ENCODE data around the gene SPRTN. TPM values are rescaled to one million over a fixed set of nuclear protein-coding genes. Genes with fewer than 3 reads are reported as not detected.

SPRTN gene
- total and polyA plus RNA-seq, 7 donors = 4.3 to 14.8 (median 9.1) TPM

DNA sequence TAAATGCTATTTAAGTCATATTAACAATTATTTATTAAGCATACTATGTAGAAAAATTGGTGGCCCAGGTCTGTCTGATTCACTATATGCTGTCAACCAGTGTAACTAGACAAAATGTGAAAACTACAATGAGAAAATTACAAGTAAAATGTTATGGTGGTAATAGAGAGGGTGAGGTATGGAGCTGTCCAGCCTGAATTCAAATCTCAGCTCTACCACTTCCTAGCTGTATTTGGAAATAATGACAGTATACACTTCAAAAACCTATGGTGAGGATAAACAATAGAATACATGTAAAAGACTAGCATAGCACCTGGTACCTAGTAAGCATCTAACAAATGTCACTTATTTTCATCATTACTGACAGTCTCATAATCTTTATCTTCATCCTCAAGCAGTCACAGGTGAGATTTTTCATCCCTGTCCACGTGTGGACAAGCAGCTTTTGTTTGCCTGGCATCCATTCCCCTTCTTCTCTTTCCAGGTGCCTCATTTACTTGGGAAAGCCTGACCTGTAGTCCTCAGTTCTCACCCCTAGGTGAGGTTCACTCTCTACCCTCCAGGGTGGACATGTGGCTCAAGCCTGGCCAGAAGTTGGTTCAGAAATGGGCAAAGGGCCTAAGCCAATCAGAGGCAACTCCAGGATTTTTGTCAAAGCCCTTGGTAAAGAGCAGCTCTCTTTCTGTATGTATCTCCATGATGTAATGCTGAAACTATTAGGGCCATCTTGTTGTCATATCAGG lies 54.5 kb downstream of the SPRTN start:
- WGBS, 3 donors = 29 to 42% (median 40%) methylated on average over 1 of the region's 1 CpG
- Histone ChIP-seq H3K27ac (peak overlapping the region; percentile 30), H3K36me3 (ENCODE audit: insufficient read depth in 1 of 2, low read depth in 1 of 2) (no peaks in the 10 kb centered on the region), H3K4me3 (no peak overlapping the region), H3K9me3 (no peaks in the 10 kb centered on the region), H3K27me3 (ENCODE audit: insufficient read depth in 3 of 3, low read length in 2 of 3) (no peaks in the 10 kb centered on the region), H3K4me1 (peaks cover 53% of the 10 kb centered on the region)
- DNase-seq = no peak
- TF ChIP-seq, protein P1, sequence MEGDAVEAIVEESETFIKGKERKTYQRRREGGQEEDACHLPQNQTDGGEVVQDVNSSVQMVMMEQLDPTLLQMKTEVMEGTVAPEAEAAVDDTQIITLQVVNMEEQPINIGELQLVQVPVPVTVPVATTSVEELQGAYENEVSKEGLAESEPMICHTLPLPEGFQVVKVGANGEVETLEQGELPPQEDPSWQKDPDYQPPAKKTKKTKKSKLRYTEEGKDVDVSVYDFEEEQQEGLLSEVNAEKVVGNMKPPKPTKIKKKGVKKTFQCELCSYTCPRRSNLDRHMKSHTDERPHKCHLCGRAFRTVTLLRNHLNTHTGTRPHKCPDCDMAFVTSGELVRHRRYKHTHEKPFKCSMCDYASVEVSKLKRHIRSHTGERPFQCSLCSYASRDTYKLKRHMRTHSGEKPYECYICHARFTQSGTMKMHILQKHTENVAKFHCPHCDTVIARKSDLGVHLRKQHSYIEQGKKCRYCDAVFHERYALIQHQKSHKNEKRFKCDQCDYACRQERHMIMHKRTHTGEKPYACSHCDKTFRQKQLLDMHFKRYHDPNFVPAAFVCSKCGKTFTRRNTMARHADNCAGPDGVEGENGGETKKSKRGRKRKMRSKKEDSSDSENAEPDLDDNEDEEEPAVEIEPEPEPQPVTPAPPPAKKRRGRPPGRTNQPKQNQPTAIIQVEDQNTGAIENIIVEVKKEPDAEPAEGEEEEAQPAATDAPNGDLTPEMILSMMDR (IDR thresholded peaks at IDR 0.05) = no peak
- ATAC-seq = peak in 3 of 4 donors; percentile 16 to 36 (median 26)
- intact Hi-C loops (cut with DNase I) = no loop called here

DNA sequence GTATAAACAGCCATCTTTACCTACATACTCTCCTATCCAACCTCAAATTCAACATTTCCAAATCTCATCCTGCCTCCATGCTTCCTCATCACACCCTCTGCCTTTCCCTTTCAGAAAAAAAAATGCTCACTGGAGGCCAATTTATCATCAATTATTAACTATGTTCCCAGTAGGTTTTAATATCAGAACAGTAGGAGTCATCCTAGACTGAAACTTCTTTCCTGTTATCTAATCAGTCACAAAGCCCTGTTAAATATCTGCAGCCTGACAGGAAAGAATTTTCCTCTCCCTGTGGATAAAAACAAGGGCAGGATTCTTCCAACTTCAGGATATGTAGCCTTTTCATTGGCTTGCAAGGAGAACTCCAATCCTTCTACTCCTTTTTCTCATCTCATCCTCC lies 55.6 kb downstream of the SPRTN start:
- DNase-seq = no peak
- Histone ChIP-seq H3K27ac (peak overlapping the region; percentile 30), H3K4me3 (no peak overlapping the region), H3K9me3 (no peaks in the 10 kb centered on the region), H3K27me3 (ENCODE audit: insufficient read depth in 3 of 3, low read length in 2 of 3) (no peaks in the 10 kb centered on the region), H3K4me1 (peaks cover 60% of the 10 kb centered on the region), H3K36me3 (ENCODE audit: insufficient read depth in 1 of 2, low read depth in 1 of 2) (peaks cover 0 to 3% of the 10 kb centered on the region in 2 donors)
- no peak for ATAC-seq
- TF ChIP-seq, protein P1 (IDR thresholded peaks at IDR 0.05) = no peak
- intact Hi-C loops (cut with DNase I) = no loop called here

DNA sequence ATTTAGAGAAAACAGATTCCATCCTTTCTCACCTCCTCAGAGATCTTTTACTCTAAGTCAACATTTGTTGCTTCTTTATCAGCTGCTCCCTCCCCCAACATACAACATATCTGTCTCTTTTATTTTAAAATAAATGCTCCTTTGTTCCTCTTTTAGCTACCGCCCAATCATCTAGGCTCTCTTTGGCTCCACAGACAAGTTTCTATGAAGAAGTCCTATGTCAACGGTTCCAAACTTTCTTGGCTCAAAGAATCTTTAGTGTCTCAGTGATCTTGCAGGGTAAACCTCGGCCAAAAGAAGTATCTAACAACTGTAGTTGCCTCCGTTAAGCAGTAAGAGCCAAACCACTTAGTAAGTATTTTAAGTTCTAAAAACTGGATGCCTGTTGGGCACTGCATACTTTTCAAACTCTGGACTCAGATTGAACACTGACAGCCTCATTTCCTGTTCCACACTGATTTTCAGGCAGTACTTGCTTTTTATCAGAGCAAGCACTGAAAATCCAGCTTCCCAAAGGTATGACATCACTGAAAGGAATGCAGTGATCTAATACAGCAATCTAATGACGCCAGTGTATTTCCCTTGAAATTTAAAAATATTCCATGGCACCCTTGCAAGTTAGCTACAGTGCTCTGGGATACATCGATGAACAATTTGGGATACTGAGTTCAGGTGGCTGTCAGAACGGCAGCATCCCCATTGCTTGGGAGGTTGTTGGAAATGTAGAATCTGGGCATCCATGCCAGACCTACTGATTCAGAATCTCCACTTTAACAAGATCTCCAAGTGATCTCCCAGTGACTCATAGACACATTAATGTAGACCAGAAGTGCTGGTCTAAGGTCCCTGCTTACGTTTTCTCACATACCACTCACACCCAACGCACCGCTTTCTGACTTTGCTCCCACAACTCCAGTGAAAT lies 57.2 kb downstream of the SPRTN start:
- intact Hi-C loops (cut with DNase I) = no loop called here
- DNase-seq (no peak), ATAC-seq (peak; percentile 62 to 83 (median 73))
- TF ChIP-seq, protein P1 (IDR thresholded peaks at IDR 0.05) = no peak
- Histone ChIP-seq H3K27ac (peak overlapping the region; percentile 75), H3K4me1 (peaks cover 73% of the 10 kb centered on the region), H3K4me3 (peak overlapping the region; percentile 8), H3K36me3 (ENCODE audit: insufficient read depth in 1 of 2, low read depth in 1 of 2) (peaks cover 1 to 3% of the 10 kb centered on the region in 2 donors), H3K27me3 (ENCODE audit: insufficient read depth in 3 of 3, low read length in 2 of 3) (no peaks in the 10 kb centered on the region), H3K9me3 (no peaks in the 10 kb centered on the region)
- 24 to 28% (median 25%) methylated on average over 10 of the region's 10 CpGs for WGBS, 3 donors

DNA sequence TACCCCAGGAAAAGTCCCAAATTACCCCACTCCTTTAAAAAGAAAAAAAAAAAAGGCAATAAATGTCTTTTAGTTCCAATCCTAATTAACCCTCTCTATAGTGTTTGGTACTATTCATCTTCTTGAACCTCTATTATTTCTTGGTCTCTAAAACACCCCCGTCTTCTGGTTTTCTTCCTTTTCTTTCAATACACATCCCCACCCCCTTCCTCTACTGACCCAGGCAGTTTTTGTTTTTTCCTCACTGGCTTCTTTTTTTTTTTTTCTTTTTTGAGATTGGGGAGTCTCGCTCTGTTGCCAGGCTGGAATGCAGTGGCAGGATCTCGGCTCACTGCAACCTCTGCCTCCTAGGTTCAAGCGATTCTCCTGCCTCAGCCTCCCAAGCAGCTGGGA lies 57.9 kb downstream of the SPRTN start:
- intact Hi-C loops (cut with DNase I) = no loop called here
- Histone ChIP-seq H3K36me3 (ENCODE audit: insufficient read depth in 1 of 2, low read depth in 1 of 2) (peaks cover 3 to 4% of the 10 kb centered on the region in 2 donors), H3K4me1 (peaks cover 75% of the 10 kb centered on the region), H3K4me3 (no peak overlapping the region), H3K27me3 (ENCODE audit: insufficient read depth in 3 of 3, low read length in 2 of 3) (no peaks in the 10 kb centered on the region), H3K9me3 (no peaks in the 10 kb centered on the region), H3K27ac (peak overlapping the region; percentile 75)
- DNase-seq (no peak), ATAC-seq (peak in 1 of 4 donors; percentile 3)
- TF ChIP-seq, protein P1 (IDR thresholded peaks at IDR 0.05) = no peak
- 71 to 78% (median 74%) methylated on average over 4 of the region's 4 CpGs for WGBS, 3 donors
